Activated CD4-positive, alpha-beta T cell treated with anti-CD3 and anti-CD28 coated beads, Interleukin-2, amount 10 ng/mL, durations not matched to agents 24 days and 14 days (primary cell): ENCODE results near the gene SHF. TPM values are rescaled to one million over a fixed set of nuclear protein-coding genes. Genes with fewer than 3 reads are reported as not detected.

Experiments
- DNase-seq: peaks from one replicate; pipeline ENCODE4 v3.0.0; 2022
- H3K27ac Mint-ChIP-seq: one replicate; pipeline ENCODE4 v1.8.0; 2022; ENCODE audit warnings: mild to moderate bottlenecking, mixed read lengths
- H3K27me3 Mint-ChIP-seq: one replicate; pipeline ENCODE4 v1.8.0; 2022; ENCODE audit warnings: mixed read lengths
- H3K36me3 Mint-ChIP-seq: one replicate; pipeline ENCODE4 v1.8.0; 2022; ENCODE audit warnings: low read depth, mild to moderate bottlenecking, mixed read lengths
- H3K4me1 Mint-ChIP-seq: one replicate; pipeline ENCODE4 v1.8.0; 2021; ENCODE audit warnings: mixed read lengths
- H3K4me3 Mint-ChIP-seq: one replicate; pipeline ENCODE4 v1.8.0; 2022; ENCODE audit warnings: mild to moderate bottlenecking, moderate library complexity, mixed read lengths
- H3K9me3 Mint-ChIP-seq: one replicate; pipeline ENCODE4 v1.8.0; 2021; ENCODE audit warnings: mixed read lengths
- intact Hi-C: fragments of 100-400 bp; cut with micrococcal nuclease; formaldehyde crosslinking; loops from one replicate; pipeline ENCODE4 v1.15.1; 2023
- total RNA-seq: library from RNA; stranded (reverse); gene quantifications from 2 replicates; pipeline ENCODE4 v1.2.3, GENCODE V29; 2022

SHF gene
- total RNA-seq, 1 donor from 2014 or later, result 14.4 TPM

- H3K4me1 Mint-ChIP-seq, result peaks cover 8% of the 10 kb centered on the region
- H3K27me3 Mint-ChIP-seq, result peaks cover 6% of the 10 kb centered on the region
- no peaks in the 10 kb centered on the region for H3K9me3 Mint-ChIP-seq
- no peaks in the 10 kb centered on the region for H3K36me3 Mint-ChIP-seq
- DNase-seq, result peak; percentile 90
- H3K27ac Mint-ChIP-seq, result peak overlapping the region; percentile 32
- H3K4me3 Mint-ChIP-seq, result no peak overlapping the region
- intact Hi-C loops, result loop anchor here (2.0 kb wide), 2 partner anchors 16 to 254 kb away; no protein-coding TSS in a partner anchor
Observed at GRCh38 chr15:45205192-45205591, 17.4 kb upstream of the SHF start.

GRCh38 chr15:45203182-45203581 lies 15.4 kb upstream of the SHF start:
- Mint-ChIP-seq H3K36me3 (no peaks in the 10 kb centered on the region), H3K4me1 (peaks cover 12% of the 10 kb centered on the region), H3K27me3 (peaks cover 5% of the 10 kb centered on the region), H3K27ac (no peak overlapping the region), H3K9me3 (no peaks in the 10 kb centered on the region), H3K4me3 (no peak overlapping the region)
- intact Hi-C loops, result loop anchor here (5.0 kb wide), 1 partner anchor 491 kb away; the partner anchor contains the start of genes B2M and PATL2
- DNase-seq, result no peak

GRCh38 chr15:45201869-45202268 lies 14.1 kb upstream of the SHF start:
- no peak overlapping the region for H3K27ac Mint-ChIP-seq
- no peaks in the 10 kb centered on the region for H3K36me3 Mint-ChIP-seq
- H3K27me3 Mint-ChIP-seq, result peaks cover 5% of the 10 kb centered on the region
- DNase-seq, result no peak
- no peak overlapping the region for H3K4me3 Mint-ChIP-seq
- H3K9me3 Mint-ChIP-seq, result no peaks in the 10 kb centered on the region
- intact Hi-C loops, result loop anchor here (1.0 to 5.0 kb wide), 3 partner anchors 77 to 490 kb away; partner anchors contain the start of genes B2M and PATL2
- peaks cover 17% of the 10 kb centered on the region for H3K4me1 Mint-ChIP-seq

- H3K4me3 Mint-ChIP-seq, result no peak overlapping the region
- H3K27ac Mint-ChIP-seq, result no peak overlapping the region
Observed at GRCh38 chr15:45201557-45201859, 13.7 kb upstream of the SHF start.

GRCh38 chr15:45200799-45201556 lies 13.2 kb upstream of the SHF start:
- Mint-ChIP-seq H3K27ac (no peak overlapping the region), H3K36me3 (no peaks in the 10 kb centered on the region)
- intact Hi-C loops, result loop anchor here (1.0 to 5.0 kb wide), 4 partner anchors 78 to 489 kb away; partner anchors contain the start of genes B2M and PATL2

More at GRCh38 chr15:45201557-45201859, 13.7 kb upstream of the SHF start:
- DNase-seq, result no peak
- peaks cover 17% of the 10 kb centered on the region for H3K4me1 Mint-ChIP-seq
- H3K9me3 Mint-ChIP-seq, result no peaks in the 10 kb centered on the region
- H3K36me3 Mint-ChIP-seq, result no peaks in the 10 kb centered on the region
- H3K27me3 Mint-ChIP-seq, result peaks cover 2% of the 10 kb centered on the region
- intact Hi-C loops, result loop anchor here (1.0 to 5.0 kb wide), 3 partner anchors 78 to 489 kb away; partner anchors contain the start of genes B2M and PATL2

GRCh38 chr15:45200001-45200798 lies 12.4 kb upstream of the SHF start:
- no peak overlapping the region for H3K4me3 Mint-ChIP-seq
- DNase-seq, result peak; percentile 99
- H3K9me3 Mint-ChIP-seq, result no peaks in the 10 kb centered on the region
- intact Hi-C loops, result loop anchor here (1.0 to 5.0 kb wide), 2 partner anchors 437 to 488 kb away; partner anchors contain the start of genes B2M and PATL2
- no peak overlapping the region for H3K27ac Mint-ChIP-seq
- H3K36me3 Mint-ChIP-seq, result no peaks in the 10 kb centered on the region
- H3K27me3 Mint-ChIP-seq, result peaks cover 2% of the 10 kb centered on the region
- peaks cover 14% of the 10 kb centered on the region for H3K4me1 Mint-ChIP-seq

More at GRCh38 chr15:45200799-45201556, 13.2 kb upstream of the SHF start:
- DNase-seq, result peak; percentile 93
- H3K4me3 Mint-ChIP-seq, result no peak overlapping the region
- peaks cover 2% of the 10 kb centered on the region for H3K27me3 Mint-ChIP-seq
- no peaks in the 10 kb centered on the region for H3K9me3 Mint-ChIP-seq
- peaks cover 17% of the 10 kb centered on the region for H3K4me1 Mint-ChIP-seq

- Mint-ChIP-seq H3K4me1 (peaks cover 9% of the 10 kb centered on the region), H3K4me3 (no peak overlapping the region), H3K27ac (no peak overlapping the region), H3K9me3 (no peaks in the 10 kb centered on the region), H3K36me3 (no peaks in the 10 kb centered on the region), H3K27me3 (peaks cover 2% of the 10 kb centered on the region)
- DNase-seq, result peak; percentile 84
- intact Hi-C loops, result loop anchor here (5.0 kb wide), 1 partner anchor 662 kb away; the partner anchor contains the start of gene EIF3J
Observed at GRCh38 chr15:45199136-45199810, 11.5 kb upstream of the SHF start.

GRCh38 chr15:45198337-45199135 lies 10.8 kb upstream of the SHF start:
- intact Hi-C loops, result loop anchor here (1.0 to 5.0 kb wide), 5 partner anchors 10 to 661 kb away; partner anchors contain the start of genes BLOC1S6 and EIF3J
- DNase-seq, result peak; percentile 99
- Mint-ChIP-seq H3K27ac (no peak overlapping the region), H3K27me3 (no peaks in the 10 kb centered on the region), H3K36me3 (no peaks in the 10 kb centered on the region), H3K4me3 (no peak overlapping the region), H3K9me3 (no peaks in the 10 kb centered on the region), H3K4me1 (peaks cover 9% of the 10 kb centered on the region)

GRCh38 chr15:45197512-45197911 lies 9.7 kb upstream of the SHF start:
- Mint-ChIP-seq H3K36me3 (no peaks in the 10 kb centered on the region), H3K4me3 (peak overlapping the region; percentile 82), H3K9me3 (no peaks in the 10 kb centered on the region), H3K27ac (peak overlapping the region; percentile 84), H3K27me3 (peaks cover 2% of the 10 kb centered on the region), H3K4me1 (peaks cover 9% of the 10 kb centered on the region)
- intact Hi-C loops, result loop anchor here (5.0 kb wide), 1 partner anchor 660 kb away; the partner anchor contains the start of gene EIF3J
- no peak for DNase-seq

- Mint-ChIP-seq H3K27ac (no peak overlapping the region), H3K36me3 (peaks cover 3% of the 10 kb centered on the region), H3K4me3 (peak overlapping the region; percentile 85), H3K27me3 (peaks cover 9% of the 10 kb centered on the region), H3K4me1 (peaks cover 26% of the 10 kb centered on the region), H3K9me3 (no peaks in the 10 kb centered on the region)
- no peak for DNase-seq
- intact Hi-C loops, result no loop called here
Observed at GRCh38 chr15:45187578-45187893, 230 bp downstream of the SHF start.

GRCh38 chr15:45186771-45187577 lies 792 bp downstream of the SHF start:
- DNase-seq, result no peak
- Mint-ChIP-seq H3K4me3 (peak overlapping the region; percentile 85), H3K4me1 (peaks cover 26% of the 10 kb centered on the region), H3K27ac (peak overlapping the region; percentile 85), H3K9me3 (no peaks in the 10 kb centered on the region), H3K36me3 (peaks cover 3% of the 10 kb centered on the region), H3K27me3 (peaks cover 9% of the 10 kb centered on the region)
- intact Hi-C loops, result no loop called here
